ENCODE results near the gene NUTM1.
"Not testable (repeated sequence)": the region's sequence is repeated elsewhere in the genome, so short reads cannot be mapped to it uniquely, and the experiment has no call there.

NUTM1 gene

DNA sequence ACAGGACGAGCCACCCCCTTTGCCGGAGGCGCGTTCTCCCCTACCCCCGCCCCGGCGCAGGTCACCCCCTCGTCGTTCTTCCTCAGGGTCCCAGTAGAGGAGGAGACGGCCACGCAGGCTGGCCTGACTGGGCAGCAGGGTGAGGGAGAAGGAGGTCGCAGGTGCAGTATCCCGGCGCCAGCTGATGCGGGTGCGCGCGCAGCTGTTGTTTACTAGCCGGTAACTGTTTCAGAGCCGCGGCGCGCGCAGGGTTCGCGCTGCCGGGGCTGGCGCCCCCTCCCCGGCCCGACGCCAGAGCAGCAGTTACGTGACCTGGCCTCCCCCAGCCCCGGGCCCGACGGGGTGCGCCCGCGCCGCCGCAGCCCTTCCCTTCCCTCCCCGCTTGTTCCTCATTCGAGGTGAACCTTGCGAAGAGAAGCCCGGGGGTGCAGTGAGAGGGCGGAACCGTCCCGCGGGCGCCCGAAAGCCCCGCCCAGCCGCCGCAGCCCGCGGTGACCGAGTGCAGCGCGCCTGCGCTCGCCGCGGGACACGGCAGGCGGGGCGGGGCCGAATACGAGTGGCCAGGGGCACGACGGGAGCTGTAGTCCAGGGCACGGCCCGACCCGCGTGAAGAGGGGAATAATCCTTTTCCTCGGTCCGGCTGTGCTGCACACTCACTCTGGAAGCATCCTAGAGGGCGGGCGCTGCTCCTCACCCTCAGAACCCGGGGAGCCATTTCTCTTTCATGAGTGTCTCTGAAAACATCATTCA lies 5.4 kb upstream of the NUTM1 start, which contains the start of gene SLC12A6:
TSS of gene SLC12A6 (minus strand) at position 225 of the 750 bp plus-strand sequence. CDS start 1,101 bp downstream, outside the sequence.
- no peaks in the 10 kb centered on the region for H3K27me3 ChIP-seq (ENCODE audit: control insufficient read depth, insufficient read depth, low read length, poor library complexity, severe bottlenecking)
- no peaks in the 10 kb centered on the region for H3K4me1 ChIP-seq (ENCODE audit: control insufficient read depth, insufficient read depth, low read length)
- WGBS, 2 experiments = 0% methylated on average over 78 of the region's 78 CpGs
- H3K27ac ChIP-seq (ENCODE audit: insufficient read depth, low read depth, low read length, poor library complexity, severe bottlenecking) = peak within 1 kb of the TSS; percentile 81
- H3K9me3 ChIP-seq (ENCODE audit: control insufficient read depth, low read length) = no peaks in the 10 kb centered on the region
- peaks cover 8% of the 10 kb centered on the region for H3K36me3 ChIP-seq (ENCODE audit: control insufficient read depth, insufficient read depth, low read length)
- H3K4me3 ChIP-seq (ENCODE audit: insufficient read depth, low read depth, low read length) = peak within 1 kb of the TSS; percentile 96

DNA sequence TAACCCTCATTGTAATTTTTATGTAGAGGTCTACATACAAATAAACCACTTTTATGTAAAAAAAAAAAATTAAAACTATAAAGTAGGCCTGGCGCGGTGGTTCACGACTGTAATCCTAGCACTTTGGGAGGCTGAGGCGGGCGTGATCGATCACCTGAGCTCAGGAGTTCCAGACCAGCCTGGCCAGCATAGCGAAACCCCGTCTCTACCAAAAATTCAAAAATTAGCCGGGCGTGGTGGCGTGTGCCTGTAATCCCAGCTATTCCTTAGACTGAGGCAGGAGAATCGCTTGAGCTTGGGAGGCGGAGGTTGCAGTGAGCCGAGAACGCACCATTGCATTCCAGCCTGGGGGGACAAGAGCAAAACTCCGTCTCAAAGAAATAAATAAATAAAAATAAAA lies 4.8 kb upstream of the NUTM1 start:
- Histone ChIP-seq H3K9me3 (ENCODE audit: control insufficient read depth, low read length) (no peaks in the 10 kb centered on the region), H3K36me3 (ENCODE audit: control insufficient read depth, insufficient read depth, low read length) (peaks cover 8% of the 10 kb centered on the region), H3K4me3 (ENCODE audit: insufficient read depth, low read depth, low read length) (peak overlapping the region; percentile 96), H3K27me3 (ENCODE audit: control insufficient read depth, insufficient read depth, low read length, poor library complexity, severe bottlenecking) (no peaks in the 10 kb centered on the region), H3K27ac (ENCODE audit: insufficient read depth, low read depth, low read length, poor library complexity, severe bottlenecking) (no peak overlapping the region), H3K4me1 (ENCODE audit: control insufficient read depth, insufficient read depth, low read length) (no peaks in the 10 kb centered on the region)
- WGBS, 2 experiments = 71 to 77% methylated on average over 13 to 16 of the region's 16 CpGs

DNA sequence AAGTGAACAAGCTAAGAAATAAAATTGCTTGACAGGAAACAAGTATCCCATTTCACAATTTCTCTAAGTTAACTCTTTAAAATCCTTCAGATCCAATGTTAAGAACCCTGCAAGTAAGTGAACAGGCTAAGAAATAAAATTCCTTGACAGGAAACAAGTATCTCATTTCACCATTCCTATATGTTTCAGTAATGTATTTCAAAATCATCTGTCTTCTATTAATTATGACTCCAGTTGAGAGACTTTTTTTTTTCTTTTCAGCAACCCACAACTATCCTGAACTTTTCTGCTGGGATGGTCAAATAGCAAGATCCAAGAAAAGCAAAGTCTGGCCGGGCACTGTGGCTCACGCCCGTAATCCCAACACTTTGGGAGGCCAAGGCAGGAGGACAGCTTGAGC lies 3.2 kb upstream of the NUTM1 start:
- H3K9me3 ChIP-seq (ENCODE audit: control insufficient read depth, low read length) = no peaks in the 10 kb centered on the region
- WGBS, 2 experiments = 96 to 97% methylated on average over 3 of the region's 3 CpGs
- H3K27me3 ChIP-seq (ENCODE audit: control insufficient read depth, insufficient read depth, low read length, poor library complexity, severe bottlenecking) = no peaks in the 10 kb centered on the region
- no peak overlapping the region for H3K4me3 ChIP-seq (ENCODE audit: insufficient read depth, low read depth, low read length)
- H3K27ac ChIP-seq (ENCODE audit: insufficient read depth, low read depth, low read length, poor library complexity, severe bottlenecking) = no peak overlapping the region
- H3K36me3 ChIP-seq (ENCODE audit: control insufficient read depth, insufficient read depth, low read length) = peaks cover 8% of the 10 kb centered on the region
- no peaks in the 10 kb centered on the region for H3K4me1 ChIP-seq (ENCODE audit: control insufficient read depth, insufficient read depth, low read length)

DNA sequence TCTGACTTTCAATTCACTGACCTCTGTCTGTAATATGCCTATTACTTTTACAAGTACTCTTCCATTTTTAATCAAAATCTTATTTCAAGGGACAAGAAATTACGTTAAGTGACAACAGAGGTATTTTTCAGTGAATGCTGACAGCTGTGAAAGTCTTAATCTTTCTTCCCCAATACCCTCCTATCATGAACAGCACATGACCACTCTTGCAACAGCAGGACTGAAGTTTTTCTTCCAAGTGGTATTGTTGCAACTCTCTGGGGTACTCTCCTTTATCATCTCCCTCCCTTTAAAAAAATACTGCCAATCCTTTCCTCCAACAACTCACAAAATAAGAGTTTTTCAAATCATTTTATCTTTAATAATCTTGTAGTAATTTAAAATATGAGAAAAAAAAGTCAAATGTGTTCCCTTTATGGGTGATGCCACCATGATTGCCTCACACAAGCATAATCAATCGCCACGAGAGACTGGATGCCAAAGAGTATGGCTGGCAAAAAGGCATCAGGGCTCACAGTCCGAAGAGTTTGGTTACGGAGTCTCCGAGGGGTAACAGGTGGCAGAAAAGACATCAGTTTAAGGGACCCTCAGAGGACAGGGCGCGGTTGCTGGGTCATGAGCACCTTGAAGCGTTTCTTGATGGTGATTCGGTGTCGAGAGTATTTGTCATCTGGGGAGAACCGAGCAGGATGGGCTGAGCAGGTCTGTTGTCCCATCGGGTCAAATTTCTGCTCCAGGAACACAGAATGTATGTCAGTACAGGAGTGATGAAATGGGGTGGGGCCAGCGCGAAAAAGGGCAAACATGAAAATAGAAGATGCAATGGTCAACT lies 1.5 kb upstream of the NUTM1 start:
- Histone ChIP-seq H3K36me3 (ENCODE audit: control insufficient read depth, insufficient read depth, low read length) (peaks cover 8% of the 10 kb centered on the region), H3K4me1 (ENCODE audit: control insufficient read depth, insufficient read depth, low read length) (no peaks in the 10 kb centered on the region), H3K9me3 (ENCODE audit: control insufficient read depth, low read length) (no peaks in the 10 kb centered on the region), H3K27ac (ENCODE audit: insufficient read depth, low read depth, low read length, poor library complexity, severe bottlenecking) (no peak overlapping the region), H3K27me3 (ENCODE audit: control insufficient read depth, insufficient read depth, low read length, poor library complexity, severe bottlenecking) (no peaks in the 10 kb centered on the region), H3K4me3 (ENCODE audit: insufficient read depth, low read depth, low read length) (peak overlapping the region; percentile 84)
- WGBS, 2 experiments = 94 to 95% methylated on average over 15 of the region's 15 CpGs

DNA sequence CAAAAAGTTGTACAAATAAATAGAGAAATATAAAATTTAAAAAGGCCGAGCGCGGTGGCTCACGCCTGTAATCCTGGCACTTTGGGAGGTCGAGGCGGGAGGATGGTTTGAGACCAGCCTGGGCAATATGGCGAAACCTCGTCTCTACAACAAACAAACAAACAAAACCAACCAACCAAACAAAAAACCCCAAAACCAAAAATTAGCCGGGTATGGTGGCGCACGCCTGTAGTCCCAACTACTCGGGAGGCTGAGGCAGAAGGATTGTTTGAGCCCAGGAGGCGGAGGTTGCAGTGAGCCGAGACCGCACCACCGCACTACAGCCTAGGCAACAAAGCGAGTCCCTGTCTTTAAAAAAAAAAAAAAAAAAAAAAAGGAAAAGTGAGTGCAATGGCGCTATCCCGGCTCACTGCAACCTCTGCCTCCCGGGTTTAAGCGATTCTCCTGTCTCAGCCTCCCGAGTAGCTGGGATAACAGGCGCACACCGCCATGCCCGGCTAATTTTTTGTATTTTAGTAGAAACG lies 840 bp upstream of the NUTM1 start:
- H3K27ac ChIP-seq (ENCODE audit: insufficient read depth, low read depth, low read length, poor library complexity, severe bottlenecking); H3K9me3 ChIP-seq (ENCODE audit: control insufficient read depth, low read length); H3K36me3 ChIP-seq (ENCODE audit: control insufficient read depth, insufficient read depth, low read length); H3K4me1 ChIP-seq (ENCODE audit: control insufficient read depth, insufficient read depth, low read length); H3K27me3 ChIP-seq (ENCODE audit: control insufficient read depth, insufficient read depth, low read length, poor library complexity, severe bottlenecking): not testable (repeated sequence)
- 34 to 40% methylated on average over 26 of the region's 26 CpGs for WGBS, 2 experiments
- H3K4me3 ChIP-seq (ENCODE audit: insufficient read depth, low read depth, low read length) = peak overlapping the region; percentile 84

- Histone ChIP-seq H3K27ac (ENCODE audit: insufficient read depth, low read depth, low read length, poor library complexity, severe bottlenecking) (no peak overlapping the region), H3K4me1 (ENCODE audit: control insufficient read depth, insufficient read depth, low read length) (no peaks in the 10 kb centered on the region), H3K27me3 (ENCODE audit: control insufficient read depth, insufficient read depth, low read length, poor library complexity, severe bottlenecking) (no peaks in the 10 kb centered on the region), H3K9me3 (ENCODE audit: control insufficient read depth, low read length) (no peaks in the 10 kb centered on the region), H3K4me3 (ENCODE audit: insufficient read depth, low read depth, low read length) (no peak overlapping the region), H3K36me3 (ENCODE audit: control insufficient read depth, insufficient read depth, low read length) (no peaks in the 10 kb centered on the region)
- WGBS, 2 experiments = 85 to 87% methylated on average over 13 of the region's 13 CpGs
These were observed 5.0 kb downstream of the NUTM1 start for GRCh38 chr15:34347951-34348638.

DNA sequence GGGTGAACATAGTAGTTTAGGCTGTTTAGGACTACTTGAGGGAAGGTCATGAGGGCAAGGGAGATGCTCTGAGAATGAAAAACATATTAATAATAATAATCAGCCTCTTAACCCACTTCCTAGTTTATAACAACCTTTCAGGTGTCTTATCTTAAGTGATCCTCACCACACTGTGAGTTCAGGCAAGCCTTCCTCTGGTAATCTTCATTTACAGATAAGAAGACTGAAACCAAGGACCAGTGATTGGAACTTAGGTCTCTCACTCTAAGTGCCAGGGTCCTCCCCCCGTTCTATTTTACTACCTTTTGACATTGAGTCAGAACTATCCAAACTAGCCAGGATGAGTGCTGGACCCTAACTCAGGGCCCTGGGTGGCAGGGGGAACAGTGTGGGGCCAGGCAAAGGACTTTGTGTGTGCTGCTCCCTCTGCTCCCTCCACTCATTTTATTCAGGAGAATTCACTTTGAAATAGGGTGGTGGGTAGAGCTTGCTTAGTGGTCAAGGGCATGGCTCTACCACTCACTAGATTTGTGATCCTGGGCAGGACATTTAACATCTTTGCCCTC lies 5.7 kb downstream of the NUTM1 start:
- Histone ChIP-seq H3K27me3 (ENCODE audit: control insufficient read depth, insufficient read depth, low read length, poor library complexity, severe bottlenecking) (no peaks in the 10 kb centered on the region), H3K4me3 (ENCODE audit: insufficient read depth, low read depth, low read length) (no peak overlapping the region), H3K27ac (ENCODE audit: insufficient read depth, low read depth, low read length, poor library complexity, severe bottlenecking) (no peak overlapping the region), H3K4me1 (ENCODE audit: control insufficient read depth, insufficient read depth, low read length) (no peaks in the 10 kb centered on the region), H3K9me3 (ENCODE audit: control insufficient read depth, low read length) (no peaks in the 10 kb centered on the region), H3K36me3 (ENCODE audit: control insufficient read depth, insufficient read depth, low read length) (no peaks in the 10 kb centered on the region)
- 68 to 94% methylated on average over 1 of the region's 1 CpG for WGBS, 2 experiments

GRCh38 chr15:34349769-34350168 lies 6.7 kb downstream of the NUTM1 start:
- Histone ChIP-seq H3K27ac (ENCODE audit: insufficient read depth, low read depth, low read length, poor library complexity, severe bottlenecking) (no peak overlapping the region), H3K4me1 (ENCODE audit: control insufficient read depth, insufficient read depth, low read length) (no peaks in the 10 kb centered on the region), H3K9me3 (ENCODE audit: control insufficient read depth, low read length) (no peaks in the 10 kb centered on the region), H3K27me3 (ENCODE audit: control insufficient read depth, insufficient read depth, low read length, poor library complexity, severe bottlenecking) (no peaks in the 10 kb centered on the region), H3K4me3 (ENCODE audit: insufficient read depth, low read depth, low read length) (no peak overlapping the region), H3K36me3 (ENCODE audit: control insufficient read depth, insufficient read depth, low read length) (no peaks in the 10 kb centered on the region)
- 90 to 92% methylated on average over 4 of the region's 4 CpGs for WGBS, 2 experiments

DNA sequence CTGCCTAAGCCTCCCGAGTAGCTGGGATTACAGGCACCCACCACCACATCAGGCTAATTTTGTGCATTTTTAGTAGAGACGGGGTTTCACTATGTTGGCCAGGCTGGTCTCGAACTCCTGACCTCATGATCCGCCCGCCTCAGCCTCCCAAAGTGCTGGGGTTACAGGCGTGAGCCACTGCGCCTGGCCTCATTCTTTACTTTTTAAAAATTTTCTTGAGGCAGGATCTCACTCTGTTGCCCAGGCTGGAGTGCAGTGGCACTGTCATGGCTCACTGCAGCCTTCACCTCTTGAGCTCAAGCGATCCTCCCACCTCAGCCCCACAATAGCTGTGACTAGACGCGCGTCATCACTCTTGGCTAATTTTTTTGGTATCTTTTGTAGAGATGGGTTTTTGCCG lies 9.9 kb downstream of the NUTM1 start:
- peaks cover 13% of the 10 kb centered on the region for H3K36me3 ChIP-seq (ENCODE audit: control insufficient read depth, insufficient read depth, low read length)
- H3K27me3 ChIP-seq (ENCODE audit: control insufficient read depth, insufficient read depth, low read length, poor library complexity, severe bottlenecking); H3K27ac ChIP-seq (ENCODE audit: insufficient read depth, low read depth, low read length, poor library complexity, severe bottlenecking); H3K9me3 ChIP-seq (ENCODE audit: control insufficient read depth, low read length); H3K4me1 ChIP-seq (ENCODE audit: control insufficient read depth, insufficient read depth, low read length); H3K4me3 ChIP-seq (ENCODE audit: insufficient read depth, low read depth, low read length): not testable (repeated sequence)
- 87 to 88% methylated on average over 12 of the region's 12 CpGs for WGBS, 2 experiments

Data from ectodermal cell (in vitro differentiated cells).